A673 (cell line): Measurements from ENCODE around the gene ARHGEF40.

ENCODE experiments used
- EZH2 ChIP-seq: fragments of 200-600 bp; sonication (generic); IDR thresholded peaks from 2 replicates; pipeline ENCODE4 v1.6.1; 2017; ENCODE audit warnings: borderline replicate concordance, low read depth, mild to moderate bottlenecking, mixed read lengths, antibody characterized with exemption, low read length; ENCODE audit not compliant: poor library complexity, severe bottlenecking
- TF ChIP-seq, protein P1 (sequence below): fragments of 300-800, 200-600 bp; sonication (generic); conservative IDR thresholded peaks from 2 replicates; pipeline ENCODE4 v1.5.1; 2017; ENCODE audit warnings: low read depth, mild to moderate bottlenecking, antibody characterized with exemption, low read length, moderate library complexity, mixed read lengths

GRCh38 chr14:21073921-21074320, 3.8 kb downstream of the ARHGEF40 start:
- TF ChIP-seq, protein P1, sequence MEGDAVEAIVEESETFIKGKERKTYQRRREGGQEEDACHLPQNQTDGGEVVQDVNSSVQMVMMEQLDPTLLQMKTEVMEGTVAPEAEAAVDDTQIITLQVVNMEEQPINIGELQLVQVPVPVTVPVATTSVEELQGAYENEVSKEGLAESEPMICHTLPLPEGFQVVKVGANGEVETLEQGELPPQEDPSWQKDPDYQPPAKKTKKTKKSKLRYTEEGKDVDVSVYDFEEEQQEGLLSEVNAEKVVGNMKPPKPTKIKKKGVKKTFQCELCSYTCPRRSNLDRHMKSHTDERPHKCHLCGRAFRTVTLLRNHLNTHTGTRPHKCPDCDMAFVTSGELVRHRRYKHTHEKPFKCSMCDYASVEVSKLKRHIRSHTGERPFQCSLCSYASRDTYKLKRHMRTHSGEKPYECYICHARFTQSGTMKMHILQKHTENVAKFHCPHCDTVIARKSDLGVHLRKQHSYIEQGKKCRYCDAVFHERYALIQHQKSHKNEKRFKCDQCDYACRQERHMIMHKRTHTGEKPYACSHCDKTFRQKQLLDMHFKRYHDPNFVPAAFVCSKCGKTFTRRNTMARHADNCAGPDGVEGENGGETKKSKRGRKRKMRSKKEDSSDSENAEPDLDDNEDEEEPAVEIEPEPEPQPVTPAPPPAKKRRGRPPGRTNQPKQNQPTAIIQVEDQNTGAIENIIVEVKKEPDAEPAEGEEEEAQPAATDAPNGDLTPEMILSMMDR = no peak
- TF ChIP-seq EZH2 = no peak
